HG03571 (cell line): Measurements from ENCODE around the gene CARF.
"Not testable (repeated sequence)": the region's sequence is repeated elsewhere in the genome, so short reads cannot be mapped to it uniquely, and the experiment has no call there.

Source experiments
- ATAC-seq: cut with Tn5 transposase; IDR thresholded peaks from one replicate; pipeline ENCODE4 v1.9.1; 2021; ENCODE audit not compliant: unreplicated experiment

Gene CARF, protein sequence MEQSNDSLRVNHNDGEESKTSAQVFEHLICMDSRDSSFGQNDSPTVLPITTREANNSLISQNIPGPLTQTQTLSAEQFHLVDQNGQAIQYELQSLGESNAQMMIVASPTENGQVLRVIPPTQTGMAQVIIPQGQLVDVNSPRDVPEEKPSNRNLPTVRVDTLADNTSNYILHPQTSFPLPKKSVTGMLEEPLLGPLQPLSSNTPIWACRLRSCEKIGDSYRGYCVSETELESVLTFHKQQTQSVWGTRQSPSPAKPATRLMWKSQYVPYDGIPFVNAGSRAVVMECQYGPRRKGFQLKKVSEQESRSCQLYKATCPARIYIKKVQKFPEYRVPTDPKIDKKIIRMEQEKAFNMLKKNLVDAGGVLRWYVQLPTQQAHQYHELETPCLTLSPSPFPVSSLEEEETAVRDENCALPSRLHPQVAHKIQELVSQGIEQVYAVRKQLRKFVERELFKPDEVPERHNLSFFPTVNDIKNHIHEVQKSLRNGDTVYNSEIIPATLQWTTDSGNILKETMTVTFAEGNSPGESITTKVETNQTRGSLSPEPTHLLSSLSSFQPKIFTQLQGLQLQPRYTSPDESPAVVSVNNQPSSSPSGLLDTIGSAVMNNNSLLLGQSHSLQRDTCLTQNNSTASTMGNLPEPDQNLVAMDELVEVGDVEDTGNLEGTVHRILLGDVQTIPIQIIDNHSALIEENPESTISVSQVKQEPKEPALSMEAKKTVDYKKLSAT

DNA sequence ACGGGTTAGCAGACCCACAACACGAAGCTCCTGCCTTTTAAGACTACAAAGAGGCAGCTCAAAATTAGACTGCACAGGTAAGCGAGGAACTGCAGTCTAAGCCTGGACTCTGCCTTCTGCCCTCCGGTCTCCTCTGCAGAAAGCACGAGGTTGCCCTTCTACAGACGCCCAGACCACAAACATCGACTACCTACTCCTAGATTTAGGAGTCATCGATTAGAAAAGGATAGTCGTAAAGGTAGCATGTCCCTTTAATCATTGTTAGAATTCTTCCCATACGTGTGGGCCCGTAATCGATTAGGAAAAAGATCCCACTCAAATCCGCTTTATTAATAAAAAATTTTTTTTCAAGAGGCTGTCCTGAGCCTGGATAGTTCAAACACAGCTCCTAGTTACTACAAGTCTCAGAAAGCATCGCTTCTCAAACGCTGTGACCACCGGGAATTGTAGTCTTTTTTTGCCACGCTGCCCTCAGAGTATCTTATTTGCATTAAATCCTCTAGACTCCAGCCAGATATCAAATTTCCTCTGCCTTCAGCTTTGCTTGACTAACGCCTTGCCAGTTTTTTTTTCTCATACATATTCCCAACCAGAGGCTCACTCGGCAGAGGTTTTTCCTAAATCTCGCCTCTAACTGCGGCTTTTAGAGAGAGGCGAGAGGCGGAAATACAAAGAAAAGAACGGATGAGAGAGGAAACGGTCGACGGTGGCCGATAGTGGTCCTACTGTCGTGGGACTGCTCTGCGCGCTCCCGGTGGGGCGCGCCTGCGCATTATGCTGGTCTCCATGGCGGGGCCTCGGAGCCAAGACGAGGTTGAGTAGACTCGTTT lies at the start of gene CARF, which contains the start of gene WDR12:
Gene CARF (plus strand): TSS at position 764 of the 830 bp plus-strand sequence. CDS start 29,628 bp downstream, outside the sequence.
Gene WDR12 (minus strand): TSS at position 162 of the 830 bp plus-strand sequence. CDS start 197 bp downstream, outside the sequence.
- ATAC-seq, result peak; percentile 67

DNA sequence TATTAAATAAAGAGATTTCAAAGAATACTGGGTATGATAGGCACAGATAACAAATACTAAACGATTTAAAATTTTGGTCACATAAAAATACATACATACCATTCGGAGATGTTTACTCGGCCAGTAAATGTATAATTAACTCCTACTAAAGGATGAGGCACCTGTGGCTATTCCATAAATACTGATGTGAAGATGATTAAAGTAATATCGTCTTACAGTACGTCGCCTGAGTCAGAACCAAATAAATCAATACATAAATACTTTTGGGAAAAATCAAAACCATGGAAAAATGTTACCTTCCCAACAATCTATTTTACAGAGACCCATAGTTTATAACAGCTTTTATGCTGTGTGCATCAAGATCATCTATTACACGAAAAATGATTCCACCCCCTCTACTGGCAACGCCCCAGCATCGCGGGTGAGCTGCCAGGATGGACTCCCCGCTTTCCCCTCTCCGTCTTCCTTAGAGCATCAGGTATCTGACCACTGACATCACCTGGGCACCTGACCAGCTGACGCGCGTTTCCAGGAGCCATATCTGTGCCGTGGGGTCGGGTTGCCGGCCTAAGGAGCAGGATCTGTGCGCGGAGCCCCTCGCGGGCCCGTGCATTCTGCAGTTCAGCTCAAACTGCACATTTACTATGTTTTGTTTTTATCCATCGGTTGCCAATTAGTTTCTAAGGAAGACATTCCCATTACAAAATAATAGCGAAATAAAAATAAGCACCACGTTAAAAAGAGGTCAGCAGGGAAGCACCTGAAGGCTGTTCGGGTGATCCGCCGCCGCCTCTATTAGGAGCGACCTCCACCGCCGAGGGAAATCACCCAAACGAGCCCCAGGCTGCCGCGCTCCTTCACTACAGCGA lies 41.4 kb upstream of the CARF start:
- peak; percentile 57 for ATAC-seq

DNA sequence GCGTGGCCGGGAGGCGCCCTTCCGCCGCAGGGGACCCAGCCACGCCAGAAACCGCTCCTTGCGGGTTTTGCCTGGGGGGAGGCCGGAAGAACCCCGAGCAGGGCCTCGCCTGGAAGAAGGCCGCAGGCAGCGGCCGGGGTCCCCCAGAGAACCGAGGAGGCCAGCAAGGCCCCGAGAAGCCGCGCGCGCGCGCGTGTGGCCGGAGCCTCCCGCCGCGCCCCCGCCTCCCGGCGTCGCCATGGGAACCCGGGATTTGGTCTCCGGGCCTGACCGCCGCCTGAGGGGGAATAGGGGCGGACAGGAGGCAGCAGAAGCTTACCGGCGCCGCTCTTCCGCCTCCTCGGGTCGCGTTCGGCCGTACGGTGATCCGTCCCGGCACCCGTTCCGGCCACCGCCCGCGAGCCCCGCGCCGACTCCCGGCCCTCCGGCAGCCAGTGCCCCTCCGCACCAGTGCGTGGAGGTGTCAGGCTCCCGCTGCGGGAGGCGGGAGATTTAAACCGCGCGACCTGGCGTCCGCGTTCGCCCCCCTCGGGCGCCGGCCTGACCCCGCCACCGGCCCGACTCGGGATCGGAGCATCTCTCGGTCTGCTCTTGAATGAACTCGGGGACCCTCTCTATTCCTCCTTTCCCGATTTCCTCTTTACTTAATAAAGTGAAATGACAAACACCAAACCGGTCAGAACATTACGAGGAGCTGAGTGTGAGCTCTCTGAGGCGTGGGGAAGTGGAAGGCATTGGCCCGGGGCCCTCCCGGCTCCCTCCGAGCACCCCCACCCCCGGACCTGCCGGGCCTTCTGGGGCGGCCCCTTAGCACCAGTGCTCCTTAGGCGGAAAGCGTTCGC lies 40.6 kb upstream of the CARF start, which contains the start of gene ICA1L:
Gene ICA1L (minus strand): TSS at position 467 of the 842 bp plus-strand sequence. CDS start 42,757 bp downstream, outside the sequence.
- peak; percentile 50 for ATAC-seq

DNA sequence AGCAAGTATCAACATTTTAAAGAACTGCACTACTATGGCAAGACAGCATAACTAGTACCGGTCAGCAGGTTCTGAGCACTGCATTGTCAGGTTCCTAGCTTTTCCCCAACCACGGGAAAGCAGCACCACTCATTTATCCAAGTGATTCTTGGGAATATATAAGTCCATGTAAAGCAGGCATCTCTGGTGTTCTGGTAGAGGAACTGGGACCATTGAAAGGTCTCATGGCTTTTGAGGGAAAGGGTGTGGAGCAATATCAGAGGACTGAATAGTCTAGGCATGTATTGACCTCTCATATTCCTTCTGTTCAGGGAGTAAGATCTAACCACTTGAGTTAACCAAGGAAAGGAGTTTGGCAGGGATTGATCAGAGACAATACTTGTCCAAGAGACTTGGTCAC lies 34.4 kb upstream of the CARF start:
- no peak for ATAC-seq

GRCh38 chr2:202881570-202881969 lies 30.5 kb upstream of the CARF start:
- ATAC-seq, result no peak

- ATAC-seq, result no peak
These were observed 27.9 kb upstream of the CARF start for GRCh38 chr2:202883987-202884675.

- no peak for ATAC-seq
These were observed 26.9 kb upstream of the CARF start for GRCh38 chr2:202885190-202885589.

GRCh38 chr2:202905507-202905906 lies 6.6 kb upstream of the CARF start:
- ATAC-seq, result not testable (repeated sequence)

DNA sequence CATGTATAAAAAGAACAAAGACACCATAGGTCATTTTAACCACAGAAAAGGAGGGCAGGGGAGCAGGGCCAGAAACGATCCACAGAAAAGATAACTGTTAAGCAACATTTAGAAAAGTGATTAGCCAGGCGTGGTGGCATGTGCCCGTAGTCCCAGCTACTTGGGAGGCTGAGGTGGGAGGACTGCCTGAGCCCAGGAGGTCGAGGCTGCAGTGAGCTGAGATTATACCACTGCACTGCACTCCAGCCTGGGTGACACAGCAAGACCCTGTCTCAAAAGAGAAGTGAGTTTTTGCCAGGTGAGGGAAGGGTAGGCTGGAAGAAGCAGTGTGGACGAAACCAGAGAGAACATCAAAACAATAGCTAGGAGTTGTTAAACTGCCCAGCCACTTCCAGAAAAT lies 3.9 kb upstream of the CARF start:
- ATAC-seq, result no peak

- no peak for ATAC-seq
These were observed 2.5 kb upstream of the CARF start for GRCh38 chr2:202909394-202910192.

GRCh38 chr2:202910250-202910649 lies 1.8 kb upstream of the CARF start:
- not testable (repeated sequence) for ATAC-seq

GRCh38 chr2:202910698-202911097 lies 1.4 kb upstream of the CARF start:
- no peak for ATAC-seq

DNA sequence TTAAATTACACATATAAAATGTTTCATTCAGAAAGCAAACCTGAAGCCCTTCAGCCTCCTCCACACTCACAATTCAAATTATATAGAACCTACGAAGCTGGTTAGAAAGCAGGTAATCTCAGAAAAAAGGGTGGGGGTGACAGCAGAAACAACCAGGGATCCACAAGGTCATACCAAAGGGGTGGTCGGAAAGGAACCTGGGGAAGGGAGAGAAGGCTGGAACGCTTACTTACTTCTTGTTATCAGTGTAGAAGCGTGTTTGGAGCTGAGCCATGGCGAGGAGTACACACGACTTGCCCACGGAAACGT lies 918 bp upstream of the CARF start:
- no peak for ATAC-seq

DNA sequence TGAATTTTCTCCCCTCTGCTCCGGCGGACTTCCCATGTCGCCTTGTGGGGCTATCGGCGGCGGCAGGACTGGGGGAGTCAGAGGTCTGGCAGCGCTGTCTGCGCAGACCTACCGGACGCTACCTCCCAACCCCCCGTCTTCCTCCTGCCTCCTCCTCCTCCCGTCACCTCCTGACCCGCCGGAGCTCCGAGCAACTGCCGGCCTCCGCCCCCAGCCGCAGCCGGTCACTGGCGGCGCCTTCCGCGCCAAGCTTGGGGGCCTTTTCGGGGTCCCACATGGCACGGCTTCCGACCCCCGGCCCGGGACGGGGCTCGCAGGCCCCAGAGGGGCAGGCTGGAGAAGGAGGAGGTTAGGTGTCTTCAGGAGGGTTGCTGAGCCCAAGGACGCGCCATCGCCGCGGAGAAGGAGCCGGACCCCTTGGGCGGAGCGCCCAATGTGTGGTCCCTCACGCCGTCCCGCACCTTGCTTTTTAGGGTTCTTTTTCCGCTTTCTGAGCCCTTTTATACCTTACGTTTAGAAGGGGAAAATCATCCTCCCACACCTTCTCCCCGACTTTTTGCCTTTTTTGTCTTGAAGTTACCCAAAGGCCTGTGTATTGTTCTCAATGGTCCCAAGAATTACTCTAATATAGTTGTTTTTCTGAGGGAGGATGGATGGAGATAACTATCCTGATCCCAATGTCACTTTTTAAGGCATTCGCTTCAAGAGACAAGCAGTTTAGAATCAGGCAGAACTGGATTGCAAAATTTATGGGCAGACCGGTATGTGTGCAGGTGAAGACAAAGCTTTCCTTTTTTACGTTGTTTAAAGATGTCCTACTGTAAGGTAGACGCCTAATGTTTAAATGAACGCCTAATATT lies 497 bp downstream of the CARF start:
- peak; percentile 43 for ATAC-seq

GRCh38 chr2:202918860-202919259 lies 6.8 kb downstream of the CARF start:
- no peak for ATAC-seq

DNA sequence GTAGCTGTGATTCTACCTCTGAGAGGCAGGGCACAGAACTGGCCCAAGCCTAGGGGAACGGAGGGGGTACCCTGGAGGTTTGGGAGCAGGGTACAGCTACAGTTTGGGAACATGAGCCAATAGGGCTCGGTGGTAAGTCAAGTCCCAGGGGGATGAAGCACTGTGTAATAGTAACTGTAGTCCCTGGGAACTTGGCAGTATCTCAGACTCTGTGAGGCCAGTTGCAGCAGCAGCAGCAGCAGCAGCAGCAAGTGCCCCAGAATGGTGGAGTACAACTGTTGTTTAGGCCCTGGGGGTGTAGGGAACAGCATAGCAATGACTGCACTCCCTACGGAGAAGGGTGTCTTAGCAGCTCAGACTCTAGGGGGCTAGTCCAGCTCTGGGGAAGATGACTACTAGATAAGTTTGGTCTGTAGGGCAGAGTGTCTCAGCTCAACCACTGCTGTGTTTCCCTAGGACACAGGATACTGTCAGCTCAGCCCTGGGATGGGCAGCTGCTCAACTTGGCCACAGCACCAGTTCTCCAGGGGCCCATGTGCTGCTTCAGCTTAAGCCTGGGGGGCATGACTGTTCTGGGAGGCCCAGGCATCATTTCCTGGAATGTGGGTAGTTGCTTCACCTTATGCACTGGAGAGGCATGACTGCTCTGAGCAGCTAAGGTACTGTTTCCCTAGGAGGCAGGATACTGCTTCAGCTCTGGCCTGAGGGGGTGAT lies 20.5 kb downstream of the CARF start:
- ATAC-seq, result no peak
